Measurements from ENCODE around the gene DENND5A.
A peak's percentile ranks its signal among the peaks of the same experiment; 100 is the strongest.

The DENND5A gene

GRCh38 chr11:9138612-9139579, 126.3 kb downstream of the DENND5A start:
- Histone ChIP-seq H3K4me3 (ENCODE audit: low read length) (no peak overlapping the region), H3K18ac (ENCODE audit: low read length) (no peak overlapping the region), H3K4me2 (ENCODE audit: low read length) (no peak overlapping the region), H3K4ac (ENCODE audit: low read depth, low read length) (no peak overlapping the region), H2BK120ac (ENCODE audit: low read depth, low read length) (no peak overlapping the region), H4K8ac (ENCODE audit: low read depth, low read length) (no peak overlapping the region), H4K5ac (ENCODE audit: low read length) (no peak overlapping the region), H3K36me3 (ENCODE audit: control insufficient read depth, insufficient read depth, low read length) (peaks cover 15% of the 10 kb centered on the region), H3K79me2 (ENCODE audit: control insufficient read depth, insufficient read depth, low read length) (no peaks in the 10 kb centered on the region), H3K27ac (ENCODE audit: low read depth, low read length) (no peak overlapping the region), H2AK5ac (ENCODE audit: low read length) (no peak overlapping the region), H2BK5ac (ENCODE audit: low read length) (no peak overlapping the region), H3K23ac (ENCODE audit: low read length) (no peak overlapping the region), H3K4me1 (ENCODE audit: control insufficient read depth, low read depth, low read length) (no peaks in the 10 kb centered on the region), H3K56ac (ENCODE audit: low read length) (no peak overlapping the region), H3K9ac (ENCODE audit: low read length) (no peak overlapping the region), H2BK15ac (replicated peaks; ENCODE audit: low read depth) (no peak overlapping the region), H3K27me3 (ENCODE audit: insufficient read depth, low read length, poor library complexity) (no peaks in the 10 kb centered on the region), H3K79me1 (ENCODE audit: low read length) (no peaks in the 10 kb centered on the region)
- no peak for DNase-seq
- no CpG with 5 or more reads among the region's 18 CpGs for WGBS (ENCODE audit: extremely low coverage, insufficient coverage, low lambda C conversion rate)

- Histone ChIP-seq H3K4ac (ENCODE audit: low read depth, low read length) (no peak overlapping the region), H3K4me3 (ENCODE audit: low read length) (no peak overlapping the region), H3K4me1 (ENCODE audit: control insufficient read depth, low read depth, low read length) (no peaks in the 10 kb centered on the region), H3K27me3 (ENCODE audit: insufficient read depth, low read length, poor library complexity) (no peaks in the 10 kb centered on the region), H3K23ac (ENCODE audit: low read length) (no peak overlapping the region), H3K79me2 (ENCODE audit: control insufficient read depth, insufficient read depth, low read length) (no peaks in the 10 kb centered on the region), H2BK120ac (ENCODE audit: low read depth, low read length) (no peak overlapping the region), H2BK5ac (ENCODE audit: low read length) (no peak overlapping the region), H2BK15ac (replicated peaks; ENCODE audit: low read depth) (no peak overlapping the region), H3K79me1 (ENCODE audit: low read length) (no peaks in the 10 kb centered on the region), H3K56ac (ENCODE audit: low read length) (no peak overlapping the region), H2AK5ac (ENCODE audit: low read length) (no peak overlapping the region), H3K36me3 (ENCODE audit: control insufficient read depth, insufficient read depth, low read length) (peaks cover 13% of the 10 kb centered on the region), H4K5ac (ENCODE audit: low read length) (no peak overlapping the region), H4K8ac (ENCODE audit: low read depth, low read length) (no peak overlapping the region), H3K18ac (ENCODE audit: low read length) (no peak overlapping the region), H3K27ac (ENCODE audit: low read depth, low read length) (no peak overlapping the region), H3K4me2 (ENCODE audit: low read length) (no peak overlapping the region), H3K9ac (ENCODE audit: low read length) (no peak overlapping the region)
- no CpG with 5 or more reads among the region's 3 CpGs for WGBS (ENCODE audit: extremely low coverage, insufficient coverage, low lambda C conversion rate)
- no peak for DNase-seq
Measured at GRCh38 chr11:9138133-9138453, 127.1 kb downstream of the DENND5A start.

- DNase-seq = peak; percentile 87
- Histone ChIP-seq H3K79me1 (ENCODE audit: low read length) (no peaks in the 10 kb centered on the region), H3K56ac (ENCODE audit: low read length) (no peak overlapping the region), H3K23ac (ENCODE audit: low read length) (no peak overlapping the region), H3K4me1 (ENCODE audit: control insufficient read depth, low read depth, low read length) (no peaks in the 10 kb centered on the region), H4K5ac (ENCODE audit: low read length) (no peak overlapping the region), H3K36me3 (ENCODE audit: control insufficient read depth, insufficient read depth, low read length) (peaks cover 13% of the 10 kb centered on the region), H2BK120ac (ENCODE audit: low read depth, low read length) (no peak overlapping the region), H3K4me3 (ENCODE audit: low read length) (no peak overlapping the region), H2BK5ac (ENCODE audit: low read length) (no peak overlapping the region), H3K27me3 (ENCODE audit: insufficient read depth, low read length, poor library complexity) (no peaks in the 10 kb centered on the region), H3K4me2 (ENCODE audit: low read length) (no peak overlapping the region), H3K9ac (ENCODE audit: low read length) (no peak overlapping the region), H2BK15ac (replicated peaks; ENCODE audit: low read depth) (no peak overlapping the region), H3K18ac (ENCODE audit: low read length) (no peak overlapping the region), H3K4ac (ENCODE audit: low read depth, low read length) (no peak overlapping the region), H4K8ac (ENCODE audit: low read depth, low read length) (no peak overlapping the region), H2AK5ac (ENCODE audit: low read length) (no peak overlapping the region), H3K27ac (ENCODE audit: low read depth, low read length) (no peak overlapping the region), H3K79me2 (ENCODE audit: control insufficient read depth, insufficient read depth, low read length) (no peaks in the 10 kb centered on the region)
- WGBS (ENCODE audit: extremely low coverage, insufficient coverage, low lambda C conversion rate) = no CpG with 5 or more reads among the region's 10 CpGs
Measured at GRCh38 chr11:9137293-9138132, 127.6 kb downstream of the DENND5A start.

GRCh38 chr11:9136741-9137140, 128.4 kb downstream of the DENND5A start:
- Histone ChIP-seq H2BK120ac (ENCODE audit: low read depth, low read length) (no peak overlapping the region), H3K4me3 (ENCODE audit: low read length) (no peak overlapping the region), H3K56ac (ENCODE audit: low read length) (no peak overlapping the region), H3K79me1 (ENCODE audit: low read length) (no peaks in the 10 kb centered on the region), H3K18ac (ENCODE audit: low read length) (no peak overlapping the region), H4K5ac (ENCODE audit: low read length) (no peak overlapping the region), H3K4me1 (ENCODE audit: control insufficient read depth, low read depth, low read length) (no peaks in the 10 kb centered on the region), H4K8ac (ENCODE audit: low read depth, low read length) (no peak overlapping the region), H2BK15ac (replicated peaks; ENCODE audit: low read depth) (no peak overlapping the region), H3K36me3 (ENCODE audit: control insufficient read depth, insufficient read depth, low read length) (peaks cover 13% of the 10 kb centered on the region), H3K23ac (ENCODE audit: low read length) (no peak overlapping the region), H3K27me3 (ENCODE audit: insufficient read depth, low read length, poor library complexity) (no peaks in the 10 kb centered on the region), H2AK5ac (ENCODE audit: low read length) (no peak overlapping the region), H3K4ac (ENCODE audit: low read depth, low read length) (no peak overlapping the region), H3K27ac (ENCODE audit: low read depth, low read length) (no peak overlapping the region), H3K9ac (ENCODE audit: low read length) (no peak overlapping the region), H2BK5ac (ENCODE audit: low read length) (no peak overlapping the region), H3K4me2 (ENCODE audit: low read length) (no peak overlapping the region), H3K79me2 (ENCODE audit: control insufficient read depth, insufficient read depth, low read length) (no peaks in the 10 kb centered on the region)
- DNase-seq = no peak
- no CpG with 5 or more reads among the region's 2 CpGs for WGBS (ENCODE audit: extremely low coverage, insufficient coverage, low lambda C conversion rate)

- Histone ChIP-seq H3K36me3 (ENCODE audit: control insufficient read depth, insufficient read depth, low read length) (peaks cover 4% of the 10 kb centered on the region), H3K4ac (ENCODE audit: low read depth, low read length) (no peak overlapping the region), H4K8ac (ENCODE audit: low read depth, low read length) (no peak overlapping the region), H3K79me1 (ENCODE audit: low read length) (no peaks in the 10 kb centered on the region), H3K4me2 (ENCODE audit: low read length) (no peak overlapping the region), H3K79me2 (ENCODE audit: control insufficient read depth, insufficient read depth, low read length) (no peaks in the 10 kb centered on the region), H3K56ac (ENCODE audit: low read length) (no peak overlapping the region), H2BK5ac (ENCODE audit: low read length) (no peak overlapping the region), H3K9ac (ENCODE audit: low read length) (no peak overlapping the region), H2BK15ac (replicated peaks; ENCODE audit: low read depth) (no peak overlapping the region), H3K4me3 (ENCODE audit: low read length) (no peak overlapping the region), H3K27ac (ENCODE audit: low read depth, low read length) (no peak overlapping the region), H3K23ac (ENCODE audit: low read length) (no peak overlapping the region), H3K4me1 (ENCODE audit: control insufficient read depth, low read depth, low read length) (no peaks in the 10 kb centered on the region), H3K18ac (ENCODE audit: low read length) (no peak overlapping the region), H2BK120ac (ENCODE audit: low read depth, low read length) (no peak overlapping the region), H3K27me3 (ENCODE audit: insufficient read depth, low read length, poor library complexity) (no peaks in the 10 kb centered on the region), H4K5ac (ENCODE audit: low read length) (no peak overlapping the region), H2AK5ac (ENCODE audit: low read length) (no peak overlapping the region)
- DNase-seq = no peak
- no CpG with 5 or more reads among the region's 2 CpGs for WGBS (ENCODE audit: extremely low coverage, insufficient coverage, low lambda C conversion rate)
Measured at GRCh38 chr11:9133956-9134355, 131.2 kb downstream of the DENND5A start.
